Nephron (organoid): ENCODE data around the gene PDZD2.

Source experiments
- H3K27ac Mint-ChIP-seq, 3 experiments: 2 replicates each; pipeline ENCODE4 v1.8.0; 2020; ENCODE audit warnings: mixed read lengths in 3 of 3, mild to moderate bottlenecking in 2 of 3, moderate library complexity in 1 of 3
- H3K27me3 Mint-ChIP-seq: 2 replicates; pipeline ENCODE4 v1.8.0; 2021; ENCODE audit warnings: low read depth, mild to moderate bottlenecking, moderate library complexity, mixed read lengths
- H3K36me3 Mint-ChIP-seq: 2 replicates; pipeline ENCODE4 v1.8.0; 2020; ENCODE audit warnings: low read depth, mixed read lengths
- H3K4me1 Mint-ChIP-seq: 2 replicates; pipeline ENCODE4 v1.8.0; 2020; ENCODE audit warnings: mixed read lengths
- H3K4me3 Mint-ChIP-seq, 3 experiments: 2 replicates each; pipeline ENCODE4 v1.8.0; 2020; ENCODE audit warnings: mild to moderate bottlenecking in 3 of 3, mixed read lengths in 3 of 3, moderate library complexity in 2 of 3
- H3K9me3 Mint-ChIP-seq: 2 replicates; pipeline ENCODE4 v1.8.0; 2020; ENCODE audit warnings: mixed read lengths
- TF ChIP-seq, protein P1 (sequence below), 3 experiments: fragments of 200-600 bp; sonication (generic); IDR thresholded peaks; one replicate each; pipeline ENCODE4 v1.5.0; 2021; ENCODE audit warnings: antibody characterized with exemption in 3 of 3; ENCODE audit not compliant: unreplicated experiment in 3 of 3

PDZD2 gene

DNA sequence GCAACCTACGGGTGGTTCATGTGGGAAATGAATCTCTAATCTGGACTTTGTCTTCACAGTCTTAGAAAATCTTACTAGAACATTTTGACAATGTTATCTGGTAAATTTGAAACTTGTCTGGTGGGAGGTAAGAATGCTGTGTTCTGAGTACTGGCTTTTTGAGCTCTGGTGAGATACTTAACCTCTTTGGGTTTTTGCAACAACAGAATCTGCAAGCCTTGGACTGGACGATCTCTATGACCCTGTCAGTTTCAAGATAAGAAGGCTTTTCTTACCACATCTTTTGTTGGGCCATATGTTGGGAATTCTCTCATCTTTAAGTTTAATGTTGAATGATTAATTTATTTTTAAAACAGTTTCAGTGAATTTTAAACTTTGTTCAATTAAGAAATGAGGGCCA is 422.3 kb downstream of the PDZD2 start:
- Mint-ChIP-seq H3K4me3 (no peak overlapping the region), H3K36me3 (peaks cover 35% of the 10 kb centered on the region), H3K4me1 (peaks cover 8% of the 10 kb centered on the region), H3K27ac (no peak overlapping the region), H3K9me3 (no peaks in the 10 kb centered on the region), H3K27me3 (no peaks in the 10 kb centered on the region)
- TF ChIP-seq, protein P1, sequence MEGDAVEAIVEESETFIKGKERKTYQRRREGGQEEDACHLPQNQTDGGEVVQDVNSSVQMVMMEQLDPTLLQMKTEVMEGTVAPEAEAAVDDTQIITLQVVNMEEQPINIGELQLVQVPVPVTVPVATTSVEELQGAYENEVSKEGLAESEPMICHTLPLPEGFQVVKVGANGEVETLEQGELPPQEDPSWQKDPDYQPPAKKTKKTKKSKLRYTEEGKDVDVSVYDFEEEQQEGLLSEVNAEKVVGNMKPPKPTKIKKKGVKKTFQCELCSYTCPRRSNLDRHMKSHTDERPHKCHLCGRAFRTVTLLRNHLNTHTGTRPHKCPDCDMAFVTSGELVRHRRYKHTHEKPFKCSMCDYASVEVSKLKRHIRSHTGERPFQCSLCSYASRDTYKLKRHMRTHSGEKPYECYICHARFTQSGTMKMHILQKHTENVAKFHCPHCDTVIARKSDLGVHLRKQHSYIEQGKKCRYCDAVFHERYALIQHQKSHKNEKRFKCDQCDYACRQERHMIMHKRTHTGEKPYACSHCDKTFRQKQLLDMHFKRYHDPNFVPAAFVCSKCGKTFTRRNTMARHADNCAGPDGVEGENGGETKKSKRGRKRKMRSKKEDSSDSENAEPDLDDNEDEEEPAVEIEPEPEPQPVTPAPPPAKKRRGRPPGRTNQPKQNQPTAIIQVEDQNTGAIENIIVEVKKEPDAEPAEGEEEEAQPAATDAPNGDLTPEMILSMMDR (IDR thresholded peaks at IDR 0.05; ENCODE audit: unreplicated experiment in 3 of 3) = no peak

DNA sequence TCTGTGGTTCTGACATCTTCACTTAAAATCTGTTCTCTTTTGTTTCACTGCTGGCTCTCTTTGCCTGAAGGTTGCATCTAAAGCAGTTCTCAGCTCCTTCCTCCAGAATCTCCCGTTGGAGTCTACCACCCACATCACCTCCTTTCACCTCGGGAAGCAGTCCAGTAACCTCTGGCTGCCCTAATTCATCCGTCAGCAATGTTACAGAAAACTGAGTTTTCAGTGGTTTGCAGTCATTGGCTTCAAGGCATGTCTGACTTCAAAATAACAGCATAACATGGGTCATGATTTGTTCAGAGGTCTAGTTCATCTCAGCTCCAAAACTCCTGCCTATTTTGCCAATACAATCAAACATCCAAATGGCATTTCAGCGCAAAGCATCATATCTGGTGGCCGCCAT is 427.5 kb downstream of the PDZD2 start:
- no peak overlapping the region for H3K4me3 Mint-ChIP-seq
- TF ChIP-seq, protein P1 (IDR thresholded peaks at IDR 0.05; ENCODE audit: unreplicated experiment in 3 of 3) = no peak
- no peak overlapping the region for H3K27ac Mint-ChIP-seq

DNA sequence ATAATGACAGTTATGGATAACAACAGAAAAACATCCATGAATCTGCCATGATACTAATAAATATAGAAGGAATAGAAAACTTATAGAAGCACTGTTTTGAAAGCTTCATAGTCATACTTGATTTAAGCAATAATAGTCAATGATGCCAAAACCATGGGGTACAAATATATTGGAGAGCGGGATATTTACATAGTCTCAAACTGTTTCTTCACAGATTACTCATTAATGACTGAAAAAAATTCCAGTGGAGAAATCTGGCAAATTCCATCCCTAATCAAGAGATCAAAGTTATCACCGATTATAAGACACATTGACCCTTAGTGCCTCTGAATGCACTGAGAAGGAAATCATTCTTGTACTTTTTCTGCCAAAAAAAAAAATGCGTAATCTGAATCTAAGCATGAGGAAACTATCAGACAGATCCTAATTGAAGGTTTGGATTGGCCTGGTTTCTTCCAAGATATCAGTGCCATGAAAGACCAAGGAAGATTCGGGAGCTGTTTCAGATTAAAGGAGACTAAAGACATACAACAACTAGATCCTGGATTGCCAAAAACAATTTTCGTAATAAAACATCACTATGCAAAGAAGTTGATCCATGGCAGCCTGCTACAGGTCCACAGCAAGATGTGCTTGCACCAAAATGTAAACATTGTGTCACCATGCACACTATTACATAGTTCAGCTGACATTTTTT is 429.0 kb downstream of the PDZD2 start:
- Mint-ChIP-seq H3K27ac (no peak overlapping the region), H3K9me3 (no peaks in the 10 kb centered on the region), H3K27me3 (no peaks in the 10 kb centered on the region), H3K4me1 (no peaks in the 10 kb centered on the region), H3K4me3 (no peak overlapping the region), H3K36me3 (peaks cover 32% of the 10 kb centered on the region)
- TF ChIP-seq, protein P1 (IDR thresholded peaks at IDR 0.05; ENCODE audit: unreplicated experiment in 3 of 3) = no peak

More for the DNA sequence above, 427.5 kb downstream of the PDZD2 start:
- H3K4me1 Mint-ChIP-seq = no peaks in the 10 kb centered on the region
- no peaks in the 10 kb centered on the region for H3K27me3 Mint-ChIP-seq
- peaks cover 27% of the 10 kb centered on the region for H3K36me3 Mint-ChIP-seq
- no peaks in the 10 kb centered on the region for H3K9me3 Mint-ChIP-seq

DNA sequence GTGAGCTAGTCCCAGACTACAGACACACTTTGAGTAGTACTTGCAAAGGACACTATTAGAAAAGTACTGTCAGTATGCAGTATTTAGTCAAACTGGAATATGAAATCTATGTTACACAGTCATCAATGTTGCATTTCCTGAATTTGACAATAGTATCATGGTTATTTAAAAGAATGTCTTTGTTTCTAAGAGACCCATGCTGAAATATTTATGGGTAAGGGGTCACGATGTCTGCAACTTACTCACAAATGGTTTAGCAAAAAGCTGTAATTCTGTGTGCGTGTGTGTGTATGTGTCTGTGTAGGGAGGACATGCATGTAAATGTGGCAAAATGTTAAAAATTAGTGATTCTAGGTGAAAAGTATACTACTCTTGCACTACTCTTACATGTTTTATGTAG is 429.6 kb downstream of the PDZD2 start:
- Mint-ChIP-seq H3K4me3 (no peak overlapping the region), H3K27ac (no peak overlapping the region), H3K27me3 (no peaks in the 10 kb centered on the region), H3K4me1 (no peaks in the 10 kb centered on the region), H3K36me3 (peaks cover 37% of the 10 kb centered on the region), H3K9me3 (no peaks in the 10 kb centered on the region)
- TF ChIP-seq, protein P1 (IDR thresholded peaks at IDR 0.05; ENCODE audit: unreplicated experiment in 3 of 3) = no peak

DNA sequence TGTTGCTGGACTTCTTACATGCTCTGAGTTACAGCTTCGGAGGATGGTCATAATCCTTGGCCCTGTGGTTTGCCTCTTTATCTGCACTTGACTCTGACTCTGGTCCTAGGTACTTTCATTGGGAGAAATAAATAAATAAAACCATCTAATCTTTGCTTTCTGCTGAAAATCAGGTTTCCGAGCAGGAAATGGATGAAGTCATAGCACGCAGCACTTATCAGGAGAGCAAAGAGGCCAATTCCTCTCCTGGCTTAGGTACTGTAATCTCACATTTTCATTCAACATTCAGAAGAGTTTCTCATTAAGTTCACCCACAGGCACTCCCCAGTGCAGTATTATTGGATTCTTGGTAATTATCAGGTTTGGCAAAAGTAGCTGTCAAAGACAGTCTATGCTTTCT is 430.5 kb downstream of the PDZD2 start:
- TF ChIP-seq, protein P1 (IDR thresholded peaks at IDR 0.05; ENCODE audit: unreplicated experiment in 3 of 3) = no peak
- H3K36me3 Mint-ChIP-seq = peaks cover 33% of the 10 kb centered on the region
- no peaks in the 10 kb centered on the region for H3K9me3 Mint-ChIP-seq
- no peaks in the 10 kb centered on the region for H3K4me1 Mint-ChIP-seq
- no peaks in the 10 kb centered on the region for H3K27me3 Mint-ChIP-seq
- H3K27ac Mint-ChIP-seq = no peak overlapping the region
- no peak overlapping the region for H3K4me3 Mint-ChIP-seq

DNA sequence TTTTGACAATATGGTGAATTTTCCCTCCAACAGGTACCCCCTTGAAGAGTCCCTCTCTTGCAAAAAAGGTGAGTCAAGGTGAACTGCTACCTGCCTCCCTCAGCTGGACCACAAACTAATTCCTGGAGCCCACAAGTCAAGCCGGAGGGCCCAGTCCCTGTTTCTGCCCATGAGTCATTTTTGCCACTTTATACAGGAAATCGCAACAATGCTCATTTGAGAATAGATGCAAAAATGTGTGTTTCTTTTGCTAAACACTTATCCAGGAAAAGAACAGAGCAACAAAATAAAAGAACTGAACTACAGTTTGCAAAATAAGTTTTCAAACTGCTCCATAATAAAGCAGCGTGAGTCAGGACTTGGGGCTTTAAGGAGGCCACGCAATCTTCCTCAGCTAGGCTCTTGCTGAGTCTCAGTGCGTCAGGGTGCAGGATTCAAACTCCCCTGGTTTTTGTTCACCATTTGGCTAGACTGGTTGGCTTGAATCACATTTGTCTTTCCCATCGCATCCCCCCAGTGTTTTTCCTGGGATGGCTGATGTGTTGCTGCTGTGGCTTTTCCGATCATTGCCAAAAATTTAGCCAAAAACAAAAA is 432.5 kb downstream of the PDZD2 start:
- TF ChIP-seq, protein P1 (IDR thresholded peaks at IDR 0.05; ENCODE audit: unreplicated experiment in 3 of 3) = no peak
- Mint-ChIP-seq H3K4me1 (peaks cover under 1% of the 10 kb centered on the region), H3K27me3 (no peaks in the 10 kb centered on the region), H3K27ac (no peak overlapping the region), H3K9me3 (no peaks in the 10 kb centered on the region), H3K36me3 (peaks cover 29% of the 10 kb centered on the region), H3K4me3 (no peak overlapping the region)
